OCI-LY3 (cell line): ENCODE measurements around the gene IFT27.

Source experiments
- H2AFZ ChIP-seq: fragments of 200-600, 300-600 bp; shearing (Covaris generic); 2 replicates; pipeline ENCODE4 v1.6.0; 2014; ENCODE audit warnings: antibody characterized with exemption, low read depth, low read length
- H3K27ac ChIP-seq: fragments of 200-600, 300-600 bp; sonication (generic); 2 replicates; pipeline ENCODE4 v1.5.1; 2014; ENCODE audit warnings: mild to moderate bottlenecking, low read length, moderate library complexity, mixed read lengths
- H3K27me3 ChIP-seq: fragments of 200-600, 300-600 bp; sonication (generic); 2 replicates; pipeline ENCODE4 v1.6.1; 2014; ENCODE audit warnings: low read depth, low read length, mixed read lengths
- H3K36me3 ChIP-seq: fragments of 200-600, 300-600 bp; sonication (generic); replicated peaks from 2 replicates; pipeline ENCODE3; 2014; ENCODE audit warnings: low read depth, low read length, mixed read lengths
- H3K4me1 ChIP-seq: fragments of 300-600, 200-600 bp; sonication (generic); 2 replicates; pipeline ENCODE4 v1.6.1; 2014; ENCODE audit warnings: low read length, mixed read lengths
- H3K4me2 ChIP-seq: fragments of 200-600, 300-600 bp; sonication (generic); 2 replicates; pipeline ENCODE4 v1.6.1; 2014; ENCODE audit warnings: low read length, mixed read lengths
- H3K4me3 ChIP-seq: fragments of 300-600, 200-600 bp; sonication (generic); 2 replicates; pipeline ENCODE4 v1.5.1; 2014; ENCODE audit warnings: antibody characterized with exemption, mild to moderate bottlenecking, low read length, moderate library complexity
- H3K79me2 ChIP-seq: fragments of 300-600, 200-600 bp; shearing (Covaris generic); 2 replicates; pipeline ENCODE4 v1.6.1; 2014; ENCODE audit warnings: mild to moderate bottlenecking, low read length, mixed read lengths
- H3K9ac ChIP-seq: fragments of 300-600, 200-600 bp; shearing (Covaris generic); 2 replicates; pipeline ENCODE4 v1.6.0; 2014; ENCODE audit warnings: mild to moderate bottlenecking, low read length, moderate library complexity
- H3K9me3 ChIP-seq: fragments of 200-600, 300-600 bp; shearing (Covaris generic); 2 replicates; pipeline ENCODE4 v1.6.1; 2014; ENCODE audit warnings: low read length, mixed read lengths; ENCODE audit not compliant: insufficient read depth
- H4K20me1 ChIP-seq: fragments of 200-600, 300-600 bp; sonication (generic); 2 replicates; pipeline ENCODE4 v1.6.1; 2016; ENCODE audit warnings: low read length, mixed read lengths; ENCODE audit not compliant: insufficient read depth
- EZH2phosphoT487 ChIP-seq: fragments of 200-600 bp; shearing (Covaris generic); IDR thresholded peaks from 2 replicates; pipeline ENCODE4 v1.6.1; 2018; ENCODE audit warnings: antibody characterized with exemption, mixed run types, low read depth
- TF ChIP-seq, protein P1 (sequence below): fragments of 200-600, 300-600 bp; sonication (generic); IDR thresholded peaks from 2 replicates; pipeline ENCODE4 v1.5.1; 2014; ENCODE audit warnings: antibody characterized with exemption, low read length, low read depth

IFT27 gene

DNA sequence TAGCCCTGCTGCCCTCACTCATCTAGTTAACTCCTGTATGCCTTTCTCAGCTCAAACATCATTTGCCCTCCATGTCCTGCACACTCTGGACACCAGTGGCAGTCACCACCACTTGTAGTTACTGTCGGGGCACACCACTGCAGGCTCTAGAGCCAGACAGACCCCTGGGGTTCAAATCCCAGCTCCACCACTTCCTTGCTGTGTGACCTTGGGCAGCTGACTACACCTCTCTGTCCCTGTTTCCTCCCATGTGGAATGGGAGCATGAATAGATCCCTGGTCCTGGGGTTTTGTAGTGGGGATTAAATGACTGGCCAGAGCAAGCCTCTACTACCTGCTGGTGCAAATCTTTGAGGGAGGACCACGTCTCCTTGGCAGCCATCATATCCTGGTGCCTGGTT lies 7.8 kb upstream of the IFT27 start:
- Histone ChIP-seq H3K4me2 (no peak overlapping the region), H3K79me2 (no peaks in the 10 kb centered on the region), H3K4me3 (no peak overlapping the region), H3K27me3 (peaks cover 16% of the 10 kb centered on the region; the same call in 1 of the 2 replicates), H3K4me1 (peaks cover 10% of the 10 kb centered on the region), H2AFZ (no peak overlapping the region), H3K9me3 (no peaks in the 10 kb centered on the region), H3K36me3 (no peaks in the 10 kb centered on the region), H3K9ac (no peak overlapping the region), H4K20me1 (no peaks in the 10 kb centered on the region), H3K27ac (no peak overlapping the region)
- TF ChIP-seq, protein P1, sequence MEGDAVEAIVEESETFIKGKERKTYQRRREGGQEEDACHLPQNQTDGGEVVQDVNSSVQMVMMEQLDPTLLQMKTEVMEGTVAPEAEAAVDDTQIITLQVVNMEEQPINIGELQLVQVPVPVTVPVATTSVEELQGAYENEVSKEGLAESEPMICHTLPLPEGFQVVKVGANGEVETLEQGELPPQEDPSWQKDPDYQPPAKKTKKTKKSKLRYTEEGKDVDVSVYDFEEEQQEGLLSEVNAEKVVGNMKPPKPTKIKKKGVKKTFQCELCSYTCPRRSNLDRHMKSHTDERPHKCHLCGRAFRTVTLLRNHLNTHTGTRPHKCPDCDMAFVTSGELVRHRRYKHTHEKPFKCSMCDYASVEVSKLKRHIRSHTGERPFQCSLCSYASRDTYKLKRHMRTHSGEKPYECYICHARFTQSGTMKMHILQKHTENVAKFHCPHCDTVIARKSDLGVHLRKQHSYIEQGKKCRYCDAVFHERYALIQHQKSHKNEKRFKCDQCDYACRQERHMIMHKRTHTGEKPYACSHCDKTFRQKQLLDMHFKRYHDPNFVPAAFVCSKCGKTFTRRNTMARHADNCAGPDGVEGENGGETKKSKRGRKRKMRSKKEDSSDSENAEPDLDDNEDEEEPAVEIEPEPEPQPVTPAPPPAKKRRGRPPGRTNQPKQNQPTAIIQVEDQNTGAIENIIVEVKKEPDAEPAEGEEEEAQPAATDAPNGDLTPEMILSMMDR: no peak
- no peak for TF ChIP-seq EZH2phosphoT487

DNA sequence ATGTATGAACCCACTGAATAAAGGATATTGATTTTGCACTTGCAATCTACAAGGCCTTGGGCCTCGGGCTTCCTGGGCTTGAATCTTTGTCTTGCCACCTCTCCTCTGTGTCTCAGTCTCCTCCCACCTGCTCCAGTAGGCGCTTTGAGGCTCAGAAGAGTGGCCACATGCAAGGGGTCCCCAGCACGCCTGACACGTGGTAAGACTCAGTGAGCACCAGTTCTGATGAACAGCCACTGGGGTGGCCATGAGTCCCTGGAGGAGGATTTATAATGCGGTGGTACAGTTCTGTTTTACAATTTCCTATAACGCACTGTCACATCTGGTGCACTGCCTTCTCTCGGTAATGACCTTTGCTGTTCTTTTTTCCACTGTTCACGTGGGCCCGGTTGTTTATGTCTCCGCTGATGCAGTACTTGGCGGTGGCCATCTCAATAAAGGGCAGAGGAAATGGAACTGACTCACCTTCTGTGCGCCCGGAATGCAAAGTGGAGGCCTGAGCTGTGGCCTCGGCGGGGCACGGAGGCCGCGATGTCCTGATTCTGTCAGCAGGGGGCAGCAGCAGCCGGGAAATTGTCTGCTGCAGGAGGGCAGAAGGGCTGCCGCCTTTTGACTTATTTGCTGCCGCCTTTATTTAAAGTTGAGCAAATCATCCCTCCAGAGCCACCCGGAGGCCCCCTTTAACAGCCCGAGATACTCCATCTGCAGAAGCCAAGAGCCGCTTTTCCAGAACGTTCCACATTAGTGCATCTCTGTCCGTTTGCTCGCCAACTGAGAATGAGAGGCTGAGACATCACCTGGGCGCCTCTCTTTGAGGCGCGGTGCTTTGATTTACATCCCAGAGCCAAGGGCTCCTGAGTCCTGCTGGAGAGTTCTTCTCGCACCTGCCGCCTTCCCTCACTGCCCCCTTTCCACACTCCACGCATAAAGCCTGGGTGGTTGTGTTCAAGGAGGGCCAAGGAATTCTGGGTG lies 6.0 kb upstream of the IFT27 start:
- H3K4me1 ChIP-seq: peaks cover 11% of the 10 kb centered on the region
- H3K27ac ChIP-seq: no peak overlapping the region
- peaks cover 16% of the 10 kb centered on the region; the same call in 1 of the 2 replicates for H3K27me3 ChIP-seq
- H3K9me3 ChIP-seq: no peaks in the 10 kb centered on the region
- H3K4me3 ChIP-seq: peak overlapping the region; percentile 65
- H3K4me2 ChIP-seq: peak overlapping the region; percentile 91
- TF ChIP-seq, protein P1: peak; percentile 97
- no peak for TF ChIP-seq EZH2phosphoT487
- H3K79me2 ChIP-seq: no peaks in the 10 kb centered on the region
- no peaks in the 10 kb centered on the region for H4K20me1 ChIP-seq
- no peaks in the 10 kb centered on the region for H3K36me3 ChIP-seq
- H3K9ac ChIP-seq: peak overlapping the region; percentile 40
- H2AFZ ChIP-seq: peak overlapping the region; percentile 96

DNA sequence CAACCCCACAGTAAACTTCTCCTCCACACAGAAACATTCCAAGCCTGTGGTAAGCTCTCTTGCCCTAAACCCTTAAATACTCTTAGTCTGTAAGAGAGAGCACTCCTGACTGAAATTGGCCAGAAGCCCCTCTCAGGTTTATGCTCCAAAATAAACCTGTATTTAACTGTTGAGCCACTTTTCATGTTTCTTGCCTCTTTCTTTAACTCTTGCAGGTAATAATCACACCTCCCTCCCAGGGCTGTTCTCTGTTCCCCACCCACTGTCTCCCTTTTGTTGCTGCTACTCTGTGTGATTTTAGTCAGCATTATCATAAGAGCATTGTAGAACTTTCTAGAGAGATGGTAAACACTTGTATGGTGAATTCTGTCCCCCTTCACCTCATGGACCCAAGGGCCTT lies 2.1 kb upstream of the IFT27 start:
- TF ChIP-seq EZH2phosphoT487: no peak
- TF ChIP-seq, protein P1: no peak
- H3K27me3 ChIP-seq: 0 out of 2 replicates have a peak, but pooled peaks cover 4% of the 10 kb centered on the region

DNA sequence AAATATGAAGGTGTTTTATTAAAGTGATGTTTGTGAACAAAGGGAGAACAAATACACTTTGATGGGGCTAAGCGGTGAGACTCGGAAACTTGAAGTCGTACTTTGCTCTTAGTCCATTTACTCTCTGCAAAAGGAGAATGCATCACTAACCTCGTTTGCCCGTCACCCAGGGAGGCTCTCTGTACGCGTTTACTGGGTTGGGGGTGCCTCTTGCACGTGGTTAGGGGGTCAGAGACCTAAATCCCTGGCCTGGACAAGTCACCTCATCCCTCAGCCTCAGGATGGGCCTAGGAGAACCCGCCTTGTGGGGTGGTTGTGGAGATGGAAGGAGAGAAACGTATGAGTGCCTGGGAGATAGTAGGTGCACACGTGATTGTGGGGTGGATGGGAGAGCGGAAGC lies 803 bp upstream of the IFT27 start:
- Histone ChIP-seq H3K36me3 (no peaks in the 10 kb centered on the region), H3K9me3 (no peaks in the 10 kb centered on the region), H3K4me3 (peak overlapping the region; percentile 90), H3K4me2 (peak overlapping the region; percentile 92), H4K20me1 (no peaks in the 10 kb centered on the region), H3K27ac (no peak overlapping the region), H3K79me2 (no peaks in the 10 kb centered on the region), H3K4me1 (peaks cover 17% of the 10 kb centered on the region), H2AFZ (peak overlapping the region; percentile 88), H3K9ac (peak overlapping the region; percentile 62), H3K27me3 (0 out of 2 replicates have a peak, but pooled peaks cover 4% of the 10 kb centered on the region)
- TF ChIP-seq, protein P1: no peak
- no peak for TF ChIP-seq EZH2phosphoT487

More for the DNA sequence above, 2.1 kb upstream of the IFT27 start:
- Histone ChIP-seq H3K4me1 (peaks cover 23% of the 10 kb centered on the region), H3K36me3 (no peaks in the 10 kb centered on the region), H3K4me3 (no peak overlapping the region), H3K9me3 (no peaks in the 10 kb centered on the region), H3K9ac (no peak overlapping the region), H4K20me1 (no peaks in the 10 kb centered on the region), H3K4me2 (no peak overlapping the region), H3K27ac (no peak overlapping the region), H2AFZ (no peak overlapping the region), H3K79me2 (no peaks in the 10 kb centered on the region)
